H1 (cell line): Measurements from ENCODE around the gene ZNF219. TPM values are rescaled to one million over a fixed set of nuclear protein-coding genes. Genes with fewer than 3 reads are reported as not detected.

Source experiments
- CREB1 ChIP-seq: IDR thresholded peaks from 2 replicates; pipeline ENCODE4 v1.6.1; 2012; ENCODE audit warnings: inconsistent platforms
- TBP ChIP-seq: IDR thresholded peaks from 2 replicates; pipeline ENCODE4 v1.6.1; 2011; ENCODE audit warnings: low read depth, low read length, improper control_type of control experiment
- polyA plus RNA-seq, 7 experiments: library from polyadenylated mRNA; depleted of rRNA in 3 of 7; stranded (reverse) in 5 of 7; unstranded in 2 of 7; fragments of >200 nt in 5 of 7; fragments of 200-250 nt in 2 of 7; gene quantifications; 1 replicate in 5 of 7; 2 replicates in 1 of 7; 4 replicates in 1 of 7; pipeline versions ENCODE4 v1.2.1 to v1.2.3, GENCODE V29; 2011 to 2013; ENCODE audit warnings: missing spikeins in 2 of 7, mixed read lengths in 2 of 7
- total RNA-seq: library from RNA; stranded (reverse); fragmentation: NEBNext Ultra II Directional; extraction: Animal tissue kit (Norgen Biotek cat#: 25700); gene quantifications from 2 replicates; pipeline ENCODE4 v1.2.1, GENCODE V29; 2021

The ZNF219 gene
- total and polyA plus RNA-seq, 2 of the 8 experiments (the other 6 are each of a cell fraction or from before 2014, with no cell fraction given), result 113 to 160 TPM

DNA sequence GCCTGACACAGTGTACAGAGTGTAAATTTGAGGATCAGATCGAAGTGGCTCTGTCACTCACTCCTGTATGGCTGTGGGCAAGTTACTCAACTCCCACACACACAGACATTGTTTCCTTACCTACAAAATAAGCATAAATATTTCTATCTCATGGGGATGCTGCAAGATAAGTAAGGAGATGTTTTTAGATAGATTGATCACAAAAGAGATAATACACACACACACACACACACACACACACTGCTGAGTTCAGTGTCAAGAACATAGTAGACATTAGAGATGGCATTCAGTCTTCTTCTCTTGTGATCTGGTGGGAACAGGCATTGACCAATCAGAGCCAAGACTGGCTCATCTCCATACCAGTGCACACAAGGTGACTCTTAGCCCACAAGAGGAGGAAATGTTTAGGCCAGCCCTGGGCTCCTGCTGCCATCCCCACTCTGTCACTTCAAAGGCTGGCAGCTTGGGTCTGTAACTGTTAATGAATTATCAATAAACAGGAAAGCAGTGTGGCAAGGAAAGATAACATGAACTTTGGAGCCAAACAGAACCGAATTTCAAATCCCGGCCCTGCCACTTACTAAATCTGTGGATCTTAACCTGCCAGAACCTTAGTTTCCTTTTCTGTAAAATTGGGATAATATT is 44.2 kb downstream of the ZNF219 start (continued):
- TF ChIP-seq CREB1, result no peak
- TF ChIP-seq TBP, result no peak
